GM18505 (cell line): Measurements from ENCODE around the gene PPP6R2.

Source experiments
- ATAC-seq: cut with Tn5 transposase; IDR thresholded peaks from one replicate; pipeline ENCODE4 v1.9.1; 2021; ENCODE audit not compliant: unreplicated experiment
- POLR2A ChIP-seq: IDR thresholded peaks from 4 replicates; pipeline ENCODE4 v1.6.1; 2011; ENCODE audit warnings: borderline replicate concordance; ENCODE audit not compliant: insufficient read depth, insufficient read length; ENCODE audit errors: extremely low read depth

PPP6R2 gene

DNA sequence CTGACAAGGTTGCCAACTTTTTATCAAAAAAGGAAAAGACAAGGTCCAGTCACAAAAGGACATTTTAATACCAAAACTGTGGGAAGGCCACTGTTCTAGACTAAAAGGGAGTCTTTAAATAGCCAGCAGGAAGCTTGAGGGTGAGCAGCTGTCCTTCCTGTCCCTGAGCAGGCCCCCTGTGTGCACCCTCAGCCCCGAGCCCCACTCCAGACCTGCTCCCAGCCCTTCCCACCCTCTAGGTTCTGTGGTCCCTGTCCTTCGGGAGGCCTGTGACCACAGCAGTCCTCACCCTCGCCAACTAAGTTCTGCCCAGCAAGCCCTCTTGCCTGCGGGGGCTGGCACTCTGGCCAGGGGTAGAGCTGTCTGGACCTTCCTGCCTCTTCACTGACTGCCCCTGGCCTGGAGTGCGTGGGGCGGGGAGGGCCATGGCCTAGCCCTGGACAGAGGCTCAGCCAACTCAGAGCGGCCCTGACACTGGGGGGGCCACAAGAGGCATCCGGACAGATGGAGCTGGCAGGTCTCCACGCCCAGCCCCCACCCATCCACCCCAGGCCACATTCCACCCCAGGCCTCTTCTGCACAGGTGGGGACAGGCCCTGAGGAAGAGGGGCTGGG is 34.0 kb upstream of the PPP6R2 start:
- no peak for TF ChIP-seq POLR2A
- no peak for ATAC-seq

DNA sequence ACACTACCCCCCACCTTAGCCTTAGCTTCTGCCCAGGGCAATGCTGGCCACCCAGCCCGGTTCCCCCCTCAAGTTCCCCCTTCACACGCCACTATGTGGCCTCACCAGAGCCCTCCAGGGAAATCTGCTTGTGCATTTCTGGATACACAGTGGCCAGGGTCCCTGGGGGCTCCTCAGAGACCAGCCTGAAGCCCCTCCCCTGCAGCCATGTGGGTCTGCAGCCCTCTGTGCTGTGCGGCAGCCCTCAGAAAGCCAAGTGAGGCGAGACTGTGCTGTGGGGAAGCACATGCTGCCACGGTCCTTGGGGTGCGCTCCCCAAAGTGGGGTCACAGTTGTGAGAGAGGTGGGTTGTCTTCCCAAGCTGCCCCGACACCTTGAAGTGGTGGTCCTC is 33.5 kb upstream of the PPP6R2 start:
- ATAC-seq, result no peak
- no peak for TF ChIP-seq POLR2A

DNA sequence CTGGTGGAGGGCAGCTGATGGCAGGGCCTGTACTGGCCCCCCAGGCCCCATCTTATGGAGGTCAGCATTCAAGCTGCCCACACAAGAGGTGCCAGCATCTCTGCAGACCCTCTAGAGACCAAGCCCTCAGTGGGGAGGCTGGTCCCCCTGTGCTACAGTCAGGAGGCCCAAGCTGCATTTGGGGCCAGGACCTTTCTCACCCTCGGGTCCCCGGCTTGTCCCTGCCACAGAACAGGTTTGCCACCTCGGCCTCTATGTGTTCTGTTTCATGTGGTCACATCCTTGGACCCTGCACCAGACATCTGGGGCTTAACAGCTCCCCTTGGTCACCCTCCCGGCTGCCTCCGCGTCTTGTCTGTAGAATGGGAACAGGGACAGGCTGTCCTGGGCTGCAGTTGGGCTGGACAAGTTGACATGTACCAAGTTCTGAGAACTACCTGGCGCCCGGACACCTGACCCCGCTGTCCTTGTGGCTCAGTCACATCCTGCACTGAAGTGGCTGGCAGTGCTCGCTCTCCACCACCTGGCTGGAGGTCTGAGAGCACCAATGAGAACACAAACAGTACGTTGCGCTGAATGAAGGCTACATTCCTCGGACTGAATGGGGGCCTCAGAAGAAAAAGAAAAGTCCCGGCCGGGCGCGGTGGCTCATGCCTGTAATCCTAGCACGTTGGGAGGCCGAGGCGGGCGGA is 33.0 kb upstream of the PPP6R2 start:
- ATAC-seq, result no peak
- TF ChIP-seq POLR2A, result no peak

DNA sequence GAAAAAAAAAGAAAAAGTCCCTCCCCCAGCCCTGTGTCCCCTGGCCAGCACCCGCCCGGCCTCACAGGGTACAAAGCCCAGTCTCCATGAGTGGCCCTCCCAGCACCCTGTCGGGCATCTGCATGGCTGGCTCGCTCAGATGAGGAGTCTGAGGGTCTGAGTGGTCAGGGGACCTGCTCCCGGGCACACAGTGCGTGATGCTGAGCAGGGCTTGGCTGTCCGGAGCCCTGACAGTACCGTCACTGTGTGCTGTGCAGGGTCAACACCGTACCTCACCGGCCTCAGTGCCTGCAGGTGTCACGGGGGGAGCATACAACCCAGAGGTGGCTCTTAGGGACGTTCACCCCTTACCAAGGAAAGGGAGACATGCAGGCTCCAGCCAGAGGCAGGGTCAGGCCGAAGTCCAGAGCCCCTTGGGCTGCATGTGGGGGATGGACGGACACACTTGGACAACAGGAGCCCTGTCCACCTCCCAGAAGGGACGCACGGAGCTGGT is 32.1 kb upstream of the PPP6R2 start:
- no peak for TF ChIP-seq POLR2A
- ATAC-seq, result no peak

DNA sequence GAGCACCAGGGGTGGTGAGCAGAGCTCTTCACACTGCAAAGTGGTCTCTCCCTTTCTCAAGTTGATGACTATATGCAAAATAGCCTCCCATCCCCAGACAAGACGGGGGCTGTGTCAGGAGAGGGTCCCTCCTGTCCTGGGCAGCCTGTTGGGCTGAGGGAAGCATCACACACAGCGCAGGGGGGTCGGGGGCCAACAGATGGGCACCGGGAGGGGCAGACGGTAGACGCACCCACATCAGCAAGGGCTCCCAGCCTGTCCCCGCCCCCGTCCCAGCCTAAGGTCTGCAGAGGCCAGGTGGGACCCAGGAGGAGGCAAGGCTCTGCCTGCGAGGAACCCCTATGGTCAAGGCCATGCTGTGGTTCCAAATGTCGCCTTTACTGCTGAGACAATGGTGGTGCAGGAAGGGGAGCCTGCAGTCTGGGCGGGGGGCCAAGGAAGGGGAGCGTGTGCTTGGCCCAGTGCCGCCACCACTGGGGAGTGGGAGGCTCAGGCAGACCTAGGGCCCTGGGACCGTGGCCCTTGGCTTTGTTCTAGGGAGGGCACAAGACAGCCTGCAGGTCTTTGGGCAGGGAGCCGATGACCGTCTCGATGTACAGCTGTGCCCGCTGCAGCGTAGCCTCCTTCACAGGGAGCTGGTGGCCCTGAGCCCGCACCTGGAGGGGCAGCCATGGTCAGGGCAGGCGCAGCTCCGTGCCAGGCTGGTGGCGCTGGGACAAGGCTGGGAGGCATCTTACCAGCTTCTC is 31.3 kb upstream of the PPP6R2 start:
- TF ChIP-seq POLR2A, result no peak
- ATAC-seq, result no peak

DNA sequence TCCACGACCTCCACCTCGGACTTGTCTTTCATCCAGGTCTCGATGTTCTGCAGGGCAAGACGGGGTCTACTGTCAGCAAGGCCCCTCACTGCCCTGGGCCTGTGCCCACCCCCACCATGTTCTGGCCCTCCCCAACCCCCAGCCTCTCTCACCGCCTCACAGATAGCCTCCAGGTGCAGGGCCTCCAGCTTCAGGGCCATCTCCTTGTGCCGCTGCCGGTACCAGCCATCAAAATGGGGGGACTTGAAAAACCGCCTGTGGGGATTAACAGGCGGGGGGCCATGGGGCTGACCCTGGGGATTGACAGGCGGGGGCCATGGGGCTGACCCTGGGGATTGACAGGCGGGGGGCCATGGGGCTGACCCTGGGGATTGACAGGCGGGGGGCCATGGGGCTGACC is 30.8 kb upstream of the PPP6R2 start:
- ATAC-seq, result no peak
- TF ChIP-seq POLR2A, result no peak

DNA sequence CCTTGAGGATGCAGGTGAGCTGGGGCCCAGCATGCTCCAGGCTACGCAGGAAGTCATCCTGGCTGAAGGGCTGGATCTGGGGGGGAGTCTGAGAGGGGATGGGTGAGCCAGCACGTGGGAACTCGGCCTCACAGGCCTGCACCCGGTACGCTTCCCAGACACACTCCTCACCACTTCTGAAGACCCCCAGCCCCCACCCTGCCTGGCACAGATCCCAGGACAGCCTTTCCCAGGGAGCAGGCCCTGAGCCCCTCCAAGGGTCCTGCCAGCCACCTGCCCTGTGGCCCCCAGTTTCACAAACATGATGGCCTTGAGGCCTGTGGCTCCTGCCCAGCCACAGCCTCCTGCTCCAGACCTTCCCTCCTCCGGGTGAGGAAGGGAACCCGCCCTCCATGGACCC is 30.1 kb upstream of the PPP6R2 start:
- no peak for TF ChIP-seq POLR2A
- ATAC-seq, result no peak

DNA sequence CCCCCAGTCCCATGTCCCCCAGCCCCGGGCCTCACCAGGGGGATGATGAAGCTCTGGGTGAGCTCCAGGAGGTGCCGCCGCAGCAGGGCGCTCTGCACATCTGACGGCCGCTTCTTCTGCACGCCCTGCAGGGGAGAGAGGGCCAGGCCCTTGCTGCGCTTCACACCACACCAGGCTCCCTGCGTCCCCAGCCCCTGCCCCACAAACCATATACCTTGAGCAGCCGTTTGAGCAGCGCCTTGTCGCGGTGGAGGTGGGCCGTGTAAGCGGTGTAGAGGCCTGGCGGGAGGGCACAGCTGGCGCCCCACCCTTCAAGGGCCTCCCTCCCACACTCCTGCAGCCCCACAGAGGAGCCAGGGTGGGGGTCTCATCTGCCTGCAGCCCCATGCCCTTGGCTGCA is 29.5 kb upstream of the PPP6R2 start:
- TF ChIP-seq POLR2A, result no peak
- no peak for ATAC-seq

DNA sequence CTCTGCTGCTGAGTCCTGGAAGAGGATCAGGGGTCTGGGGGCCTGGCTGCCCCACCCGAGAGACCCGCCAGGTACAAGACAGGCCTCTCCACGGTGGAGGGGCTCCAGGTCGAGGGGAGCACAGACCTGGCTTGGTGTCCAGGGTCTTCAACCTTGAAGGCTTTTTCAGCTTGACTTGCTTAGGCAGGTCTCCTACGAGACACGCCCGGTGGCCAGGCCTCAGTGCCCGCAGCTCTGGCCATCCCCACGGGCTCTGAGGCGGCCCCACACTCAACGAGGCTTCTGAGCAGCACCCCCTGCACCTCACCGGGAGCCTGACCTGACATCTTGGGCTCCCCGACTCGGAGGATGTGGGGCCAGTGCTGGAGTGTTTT is 29.1 kb upstream of the PPP6R2 start:
- ATAC-seq, result no peak
- TF ChIP-seq POLR2A, result no peak

DNA sequence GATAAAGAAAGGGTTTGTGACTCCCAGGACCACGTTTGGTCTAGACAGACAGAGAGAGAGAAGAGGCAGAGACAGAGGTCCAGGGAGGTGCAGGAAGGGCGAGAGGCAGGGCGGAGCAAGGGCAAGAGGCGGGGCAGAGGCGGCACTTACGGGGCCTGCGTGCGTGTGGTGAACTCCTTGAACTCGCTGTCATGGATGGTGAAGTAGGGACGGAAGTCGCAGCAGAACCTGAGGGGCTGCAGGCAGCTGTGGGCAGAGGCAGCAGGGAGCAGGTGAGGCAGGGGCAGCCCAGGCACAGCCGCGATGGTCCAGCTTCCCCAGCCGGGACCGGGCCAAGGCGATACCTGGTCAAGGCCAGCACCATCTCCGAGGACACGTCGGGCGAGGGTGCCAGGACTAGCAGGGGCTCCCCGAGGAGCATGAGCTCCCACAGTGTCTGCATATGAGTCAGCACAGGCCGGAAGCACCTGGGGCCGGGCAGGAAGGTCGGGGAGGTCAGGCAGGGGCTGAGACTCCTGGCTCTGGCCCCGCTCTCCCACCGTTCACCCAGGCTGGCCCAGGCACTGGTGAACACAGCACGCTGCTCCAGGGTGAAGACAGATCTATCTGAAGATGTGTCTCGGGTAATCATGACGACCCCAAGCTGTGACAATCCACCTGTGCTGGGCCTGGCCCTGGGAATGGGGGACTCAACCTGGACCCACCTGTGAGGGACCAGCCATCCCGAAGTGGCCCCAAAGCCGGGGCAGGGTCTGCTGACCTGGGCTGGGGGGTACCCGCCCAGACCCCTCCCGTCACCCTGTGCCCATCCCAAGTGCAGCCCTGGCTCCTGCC is 28.5 kb upstream of the PPP6R2 start:
- peak; percentile 77 for TF ChIP-seq POLR2A

DNA sequence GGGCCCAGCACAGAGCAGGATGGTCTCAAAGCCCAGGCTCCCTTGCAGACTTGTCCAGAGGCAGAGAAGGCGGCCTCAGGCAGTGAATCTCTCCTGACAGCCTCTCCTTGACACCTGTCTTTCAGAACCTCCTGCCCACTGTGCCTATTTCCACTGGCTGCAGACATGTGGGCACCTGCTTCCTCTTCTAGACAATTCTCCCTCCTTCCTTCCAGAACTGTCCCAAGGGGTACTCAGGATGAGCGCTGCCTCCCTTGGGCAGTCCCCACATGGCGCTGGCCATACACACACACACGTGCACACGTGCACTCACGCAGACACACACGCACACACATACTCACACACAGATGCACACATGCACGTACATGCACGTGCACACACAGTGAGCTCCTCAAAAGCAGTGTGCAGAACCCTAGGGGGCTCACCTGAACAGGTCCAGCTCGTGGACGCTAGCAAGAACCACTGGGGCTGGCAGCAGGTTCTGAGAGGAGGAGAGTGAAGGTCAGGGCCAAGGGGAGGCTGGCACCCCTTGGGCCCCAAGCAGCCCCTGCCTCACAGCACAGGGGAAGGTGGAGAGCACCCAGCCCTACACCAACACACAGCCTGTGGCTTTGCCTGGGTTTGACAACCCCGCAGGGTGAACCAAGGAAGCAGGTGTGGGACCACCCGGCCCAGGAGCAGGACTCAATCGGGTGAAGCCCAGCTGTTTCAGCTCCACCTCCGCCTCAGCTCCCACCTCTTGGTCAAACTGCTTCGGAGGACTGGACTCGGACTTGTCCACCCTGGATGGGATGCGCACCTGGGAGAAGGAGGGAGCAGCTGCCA is 27.6 kb upstream of the PPP6R2 start:
- no peak for TF ChIP-seq POLR2A
- ATAC-seq, result no peak

More for the DNA sequence above, 28.5 kb upstream of the PPP6R2 start:
- ATAC-seq, result peak; percentile 67
